HG02588 (cell line): ENCODE measurements around the gene ANKRD55.
A peak's percentile ranks its signal among the peaks of the same experiment; 100 is the strongest.
"Not testable (repeated sequence)": the region's sequence is repeated elsewhere in the genome, so short reads cannot be mapped to it uniquely, and the experiment has no call there.

Source experiments
- ATAC-seq: cut with Tn5 transposase; IDR thresholded peaks from one replicate; pipeline ENCODE4 v1.9.1; 2021; ENCODE audit warnings: mild to moderate bottlenecking, moderate library complexity; ENCODE audit not compliant: unreplicated experiment

The ANKRD55 gene

GRCh38 chr5:56211298-56211865, 21.7 kb downstream of the ANKRD55 start:
- ATAC-seq: no peak

GRCh38 chr5:56208681-56209080, 24.4 kb downstream of the ANKRD55 start:
- ATAC-seq: no peak

GRCh38 chr5:56207537-56207936, 25.6 kb downstream of the ANKRD55 start:
- no peak for ATAC-seq

- no peak for ATAC-seq
Measured at GRCh38 chr5:56206126-56206910, 26.8 kb downstream of the ANKRD55 start.

- ATAC-seq: not testable (repeated sequence)
Measured at GRCh38 chr5:56203936-56204335, 29.2 kb downstream of the ANKRD55 start.

GRCh38 chr5:56202483-56202882, 30.6 kb downstream of the ANKRD55 start:
- no peak for ATAC-seq

- not testable (repeated sequence) for ATAC-seq
Measured at GRCh38 chr5:56201762-56202261, 31.3 kb downstream of the ANKRD55 start.

- peak; percentile 93 for ATAC-seq
Measured at GRCh38 chr5:56200971-56201666, 32.0 kb downstream of the ANKRD55 start.

GRCh38 chr5:56195016-56195415, 38.1 kb downstream of the ANKRD55 start:
- no peak for ATAC-seq

- no peak for ATAC-seq
Measured at GRCh38 chr5:56192246-56192645, 40.9 kb downstream of the ANKRD55 start.

- no peak for ATAC-seq
Measured at GRCh38 chr5:56191656-56192055, 41.5 kb downstream of the ANKRD55 start.

- ATAC-seq: no peak
Measured at GRCh38 chr5:56190497-56190896, 42.6 kb downstream of the ANKRD55 start.

GRCh38 chr5:56185768-56186311, 47.3 kb downstream of the ANKRD55 start:
- no peak for ATAC-seq

- no peak for ATAC-seq
Measured at GRCh38 chr5:56183506-56183905, 49.6 kb downstream of the ANKRD55 start.

- ATAC-seq: no peak
Measured at GRCh38 chr5:56179442-56179841, 53.7 kb downstream of the ANKRD55 start.

- ATAC-seq: no peak
Measured at GRCh38 chr5:56178823-56179222, 54.3 kb downstream of the ANKRD55 start.

- no peak for ATAC-seq
Measured at GRCh38 chr5:56176871-56177533, 56.1 kb downstream of the ANKRD55 start.

GRCh38 chr5:56176155-56176798, 56.9 kb downstream of the ANKRD55 start:
- ATAC-seq: no peak

- no peak for ATAC-seq
Measured at GRCh38 chr5:56175488-56175887, 57.6 kb downstream of the ANKRD55 start.

- no peak for ATAC-seq
Measured at GRCh38 chr5:56175021-56175420, 58.1 kb downstream of the ANKRD55 start.
